CD4-positive, CD25-positive, alpha-beta regulatory T cell (primary cell): ENCODE data around the gene CTCFL. TPM values are rescaled to one million over a fixed set of nuclear protein-coding genes. Genes with fewer than 3 reads are reported as not detected.

Experiments used
- ATAC-seq, 2 donors: fragments of 150-1000 bp; cut with Tn5 transposase; one replicate each; pipeline ENCODE4 v1.10.0; 2021; ENCODE audit warnings: low read depth in 2 of 2, moderate number of reproducible peaks in 2 of 2, moderate library complexity in 1 of 2
- DNase-seq, 3 donors: peaks; one replicate each; pipeline versions ENCODE4 v3.0.0 to v3.0.0-alpha.2; 2012 to 2022; ENCODE audit warnings: mixed read lengths in 1 of 3
- H3K27ac ChIP-seq: one replicate; pipeline ENCODE4 v1.7.0; 2013; ENCODE audit warnings: mild to moderate bottlenecking, low read length; ENCODE audit not compliant: insufficient read depth, poor library complexity, severe bottlenecking
- H3K27me3 ChIP-seq: one replicate; pipeline ENCODE4 v1.7.0; 2013; ENCODE audit warnings: low read length; ENCODE audit not compliant: control insufficient read depth, insufficient read depth
- H3K36me3 ChIP-seq: one replicate; pipeline ENCODE4 v1.7.0; 2013; ENCODE audit warnings: mild to moderate bottlenecking, low read length, moderate library complexity; ENCODE audit not compliant: control insufficient read depth, insufficient read depth
- H3K4me1 ChIP-seq: 2 replicates; pipeline ENCODE4 v1.7.0; 2013; ENCODE audit warnings: mild to moderate bottlenecking, low read length; ENCODE audit not compliant: insufficient read depth, control insufficient read depth, poor library complexity, severe bottlenecking
- H3K4me3 ChIP-seq: one replicate; pipeline ENCODE4 v1.7.0; 2013; ENCODE audit warnings: low read depth, mild to moderate bottlenecking, low read length, moderate library complexity
- H3K9me3 ChIP-seq, 2 experiments: 1 replicate in 1 of 2; 2 replicates in 1 of 2; pipeline ENCODE4 v1.7.0; 2013; ENCODE audit warnings: low read length in 2 of 2, mild to moderate bottlenecking in 1 of 2, moderate library complexity in 1 of 2; ENCODE audit not compliant: control insufficient read depth in 2 of 2
- H3K27ac Mint-ChIP-seq, 3 donors: one replicate each; pipeline ENCODE4 v1.8.0; 2020 to 2022; ENCODE audit warnings: mild to moderate bottlenecking in 3 of 3, mixed read lengths in 3 of 3, moderate library complexity in 2 of 3
- H3K27me3 Mint-ChIP-seq: one replicate; pipeline ENCODE4 v1.8.0; 2022; ENCODE audit warnings: mild to moderate bottlenecking, mixed read lengths
- H3K36me3 Mint-ChIP-seq: one replicate; pipeline ENCODE4 v1.8.0; 2020; ENCODE audit warnings: mixed read lengths
- H3K4me1 Mint-ChIP-seq, 4 donors: one replicate each; pipeline ENCODE4 v1.8.0; 2020 to 2022; ENCODE audit warnings: mixed read lengths in 4 of 4, mild to moderate bottlenecking in 1 of 4
- H3K4me3 Mint-ChIP-seq, 4 donors: one replicate each; pipeline ENCODE4 v1.8.0; 2020 to 2022; ENCODE audit warnings: mild to moderate bottlenecking in 4 of 4, mixed read lengths in 4 of 4, moderate library complexity in 3 of 4
- H3K9me3 Mint-ChIP-seq, 7 donors: one replicate each; pipeline ENCODE4 v1.8.0; 2020 to 2022; ENCODE audit warnings: mixed read lengths in 7 of 7, mild to moderate bottlenecking in 3 of 7, moderate library complexity in 2 of 7
- polyA plus RNA-seq, 4 donors: library from polyadenylated mRNA; unstranded; fragments of 300-500 nt; fragmentation: Illumina TruSeq; gene quantifications; one replicate each; pipeline ENCODE4 v1.2.3, GENCODE V29; 2021
- total RNA-seq: library from RNA; stranded (reverse); gene quantifications from one replicate; pipeline ENCODE4 v1.2.3, GENCODE V29; 2022

The CTCFL gene
- total and polyA plus RNA-seq, 5 donors from 2014 or later, result not detected

GRCh38 chr20:57562541-57563465 is 37.9 kb upstream of the CTCFL start:
- no peaks in the 10 kb centered on the region for H3K36me3 ChIP-seq
- H3K4me3 ChIP-seq, result no peak overlapping the region
- H3K27ac Mint-ChIP-seq, result no peak overlapping the region
- H3K9me3 Mint-ChIP-seq, result no peaks in the 10 kb centered on the region
- H3K27me3 ChIP-seq, result no peaks in the 10 kb centered on the region
- DNase-seq, result no peak
- H3K4me1 Mint-ChIP-seq, result no peaks in the 10 kb centered on the region
- no peak overlapping the region for H3K27ac ChIP-seq
- H3K27me3 Mint-ChIP-seq, result peaks cover 6% of the 10 kb centered on the region
- H3K9me3 ChIP-seq, result no peaks in the 10 kb centered on the region
- no peak for ATAC-seq
- no peaks in the 10 kb centered on the region for H3K4me1 ChIP-seq
- H3K36me3 Mint-ChIP-seq, result no peaks in the 10 kb centered on the region
- H3K4me3 Mint-ChIP-seq, result no peak overlapping the region

GRCh38 chr20:57561356-57562279 is 36.7 kb upstream of the CTCFL start:
- no peak for DNase-seq

GRCh38 chr20:57560554-57561355 is 35.8 kb upstream of the CTCFL start, which contains the start of gene PCK1:
PCK1 (plus strand) TSS chr20:57561110; CDS start chr20:57561412, 302 bp downstream.
- no peaks in the 10 kb centered on the region for H3K36me3 ChIP-seq
- DNase-seq, result no peak
- no peak within 1 kb of the TSS for H3K27ac Mint-ChIP-seq
- H3K27ac ChIP-seq, result no peak within 1 kb of the TSS
- H3K36me3 Mint-ChIP-seq, result no peaks in the 10 kb centered on the region
- no peak for ATAC-seq
- H3K27me3 ChIP-seq, result peaks cover 1% of the 10 kb centered on the region
- H3K4me1 Mint-ChIP-seq, result no peaks in the 10 kb centered on the region
- H3K27me3 Mint-ChIP-seq, result peaks cover 6% of the 10 kb centered on the region
- H3K9me3 Mint-ChIP-seq, result no peaks in the 10 kb centered on the region
- no peaks in the 10 kb centered on the region for H3K4me1 ChIP-seq
- H3K4me3 Mint-ChIP-seq, result no peak within 1 kb of the TSS
- no peaks in the 10 kb centered on the region for H3K9me3 ChIP-seq
- no peak within 1 kb of the TSS for H3K4me3 ChIP-seq

More at GRCh38 chr20:57561356-57562279, 36.7 kb upstream of the CTCFL start:
- H3K9me3 ChIP-seq, result no peaks in the 10 kb centered on the region
- no peaks in the 10 kb centered on the region for H3K4me1 ChIP-seq
- H3K36me3 Mint-ChIP-seq, result no peaks in the 10 kb centered on the region
- no peak overlapping the region for H3K27ac ChIP-seq
- no peaks in the 10 kb centered on the region for H3K36me3 ChIP-seq
- no peak for ATAC-seq
- H3K4me3 Mint-ChIP-seq, result no peak overlapping the region
- H3K27me3 ChIP-seq, result no peaks in the 10 kb centered on the region
- H3K9me3 Mint-ChIP-seq, result no peaks in the 10 kb centered on the region
- no peak overlapping the region for H3K27ac Mint-ChIP-seq
- no peaks in the 10 kb centered on the region for H3K4me1 Mint-ChIP-seq
- peaks cover 6% of the 10 kb centered on the region for H3K27me3 Mint-ChIP-seq
- no peak overlapping the region for H3K4me3 ChIP-seq

GRCh38 chr20:57559658-57560553 is 35.0 kb upstream of the CTCFL start:
- Histone ChIP-seq H3K27me3 (peaks cover 2% of the 10 kb centered on the region), H3K27ac (no peak overlapping the region), H3K4me3 (no peak overlapping the region), H3K9me3 (no peaks in the 10 kb centered on the region), H3K4me1 (no peaks in the 10 kb centered on the region), H3K36me3 (no peaks in the 10 kb centered on the region)
- no peak overlapping the region for H3K27ac Mint-ChIP-seq
- H3K9me3 Mint-ChIP-seq, result no peaks in the 10 kb centered on the region
- no peaks in the 10 kb centered on the region for H3K4me1 Mint-ChIP-seq
- DNase-seq (no peak), ATAC-seq (no peak)
- H3K27me3 Mint-ChIP-seq, result peaks cover under 1% of the 10 kb centered on the region
- H3K4me3 Mint-ChIP-seq, result no peak overlapping the region
- H3K36me3 Mint-ChIP-seq, result no peaks in the 10 kb centered on the region

GRCh38 chr20:57559289-57559634 is 34.3 kb upstream of the CTCFL start:
- no peaks in the 10 kb centered on the region for H3K4me1 ChIP-seq
- H3K27ac Mint-ChIP-seq, result no peak overlapping the region

GRCh38 chr20:57558614-57559288 is 33.8 kb upstream of the CTCFL start:
- no peak overlapping the region for H3K4me3 Mint-ChIP-seq
- no peaks in the 10 kb centered on the region for H3K36me3 Mint-ChIP-seq
- no peaks in the 10 kb centered on the region for H3K4me1 Mint-ChIP-seq
- Histone ChIP-seq H3K36me3 (no peaks in the 10 kb centered on the region), H3K27ac (no peak overlapping the region), H3K4me3 (no peak overlapping the region), H3K4me1 (no peaks in the 10 kb centered on the region), H3K27me3 (peaks cover 2% of the 10 kb centered on the region), H3K9me3 (no peaks in the 10 kb centered on the region)
- DNase-seq (no peak), ATAC-seq (no peak)
- peaks cover 0 to 2% (median 0%) of the 10 kb centered on the region in 7 donors for H3K9me3 Mint-ChIP-seq
- H3K27me3 Mint-ChIP-seq, result peaks cover 7% of the 10 kb centered on the region
- H3K27ac Mint-ChIP-seq, result no peak overlapping the region

More at GRCh38 chr20:57559289-57559634, 34.3 kb upstream of the CTCFL start:
- H3K36me3 Mint-ChIP-seq, result no peaks in the 10 kb centered on the region
- no peaks in the 10 kb centered on the region for H3K9me3 Mint-ChIP-seq
- no peaks in the 10 kb centered on the region for H3K9me3 ChIP-seq
- DNase-seq (no peak), ATAC-seq (no peak)
- no peaks in the 10 kb centered on the region for H3K36me3 ChIP-seq
- no peak overlapping the region for H3K27ac ChIP-seq
- no peak overlapping the region for H3K4me3 Mint-ChIP-seq
- H3K27me3 Mint-ChIP-seq, result peaks cover 2% of the 10 kb centered on the region
- H3K4me1 Mint-ChIP-seq, result no peaks in the 10 kb centered on the region
- no peak overlapping the region for H3K4me3 ChIP-seq
- H3K27me3 ChIP-seq, result peaks cover 2% of the 10 kb centered on the region
